ENCODE data around the gene CDH4.
"Not testable (repeated sequence)": the region's sequence is repeated elsewhere in the genome, so short reads cannot be mapped to it uniquely, and the experiment has no call there.

The CDH4 gene

DNA sequence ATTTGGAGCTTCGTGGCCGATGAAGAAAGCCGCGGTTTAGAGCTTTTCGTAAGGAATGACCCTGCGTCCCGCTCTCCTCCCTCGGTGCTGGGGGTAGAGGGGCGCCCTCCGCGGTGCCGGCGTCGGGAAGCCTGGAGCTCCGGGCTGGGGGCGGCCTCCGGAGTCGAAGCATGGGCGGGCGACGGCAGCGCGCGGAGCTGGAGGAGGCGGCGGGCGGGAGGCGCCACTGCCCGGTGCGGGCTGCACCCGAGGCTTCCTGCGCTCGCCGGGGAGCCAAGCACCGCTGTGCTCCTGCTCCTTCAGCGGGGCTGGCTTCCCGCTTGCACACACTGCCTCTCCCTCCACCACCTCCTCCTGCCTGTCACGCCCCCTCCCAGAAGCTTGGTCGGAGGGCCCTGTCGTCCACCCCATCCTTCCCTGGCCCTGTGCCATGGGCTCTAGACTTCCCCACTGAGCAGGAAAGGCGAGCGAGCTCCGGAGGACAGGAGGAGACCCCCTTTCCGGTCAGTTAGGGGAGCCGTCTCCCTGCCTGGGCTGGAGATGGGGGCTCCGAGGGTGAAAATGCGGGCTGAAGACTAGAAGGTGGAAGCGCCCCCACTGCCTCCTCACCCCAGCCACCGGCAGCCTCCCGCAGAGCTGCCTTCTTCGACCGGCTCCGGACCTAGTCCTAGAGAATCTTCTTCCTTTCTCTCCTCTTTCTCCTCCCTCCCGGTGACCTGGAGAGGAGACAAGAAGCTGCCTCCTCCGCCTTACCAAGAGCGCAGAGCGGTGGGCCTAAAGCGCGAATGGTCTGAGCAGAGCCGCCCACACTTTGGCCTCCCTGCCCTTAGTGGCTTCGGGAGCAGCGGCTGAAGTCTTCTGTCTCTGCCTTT lies 1.8 kb downstream of the CDH4 start:
- DNase-seq = no peak

DNA sequence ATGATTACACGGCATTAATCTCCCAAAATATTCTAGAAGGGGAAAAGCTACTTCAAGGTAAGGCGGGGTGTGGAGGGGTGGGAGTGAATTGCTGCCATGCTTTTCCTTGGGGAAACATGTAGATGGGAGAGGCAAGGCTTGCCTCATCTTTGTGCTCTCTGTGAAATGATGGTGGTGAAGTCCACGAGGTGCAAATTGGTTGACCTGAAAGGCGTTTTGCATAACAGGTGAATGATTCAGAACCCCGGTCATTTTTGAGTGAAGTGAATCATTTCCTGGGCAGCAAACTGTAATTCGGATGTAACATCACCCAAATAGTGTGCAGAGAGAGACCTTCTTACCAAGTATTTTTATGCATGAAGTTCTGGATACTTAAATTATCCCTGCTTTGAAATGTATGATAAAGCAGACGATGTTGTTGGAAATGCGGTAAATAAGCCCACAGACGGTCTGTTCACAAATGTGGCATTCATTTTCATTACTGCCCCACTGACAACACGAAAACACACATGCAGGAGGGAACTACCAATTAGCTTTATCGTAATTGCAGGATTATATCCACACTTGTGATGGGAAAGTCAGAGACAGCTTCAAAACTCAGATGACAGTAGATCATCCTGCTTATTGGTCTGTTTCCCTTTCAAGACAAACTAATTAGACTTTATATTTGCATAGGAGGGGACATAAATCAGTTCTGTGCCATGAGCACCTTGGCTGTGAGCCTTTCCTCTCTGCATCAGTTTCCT lies 3.0 kb downstream of the CDH4 start:
- DNase-seq = no peak

DNA sequence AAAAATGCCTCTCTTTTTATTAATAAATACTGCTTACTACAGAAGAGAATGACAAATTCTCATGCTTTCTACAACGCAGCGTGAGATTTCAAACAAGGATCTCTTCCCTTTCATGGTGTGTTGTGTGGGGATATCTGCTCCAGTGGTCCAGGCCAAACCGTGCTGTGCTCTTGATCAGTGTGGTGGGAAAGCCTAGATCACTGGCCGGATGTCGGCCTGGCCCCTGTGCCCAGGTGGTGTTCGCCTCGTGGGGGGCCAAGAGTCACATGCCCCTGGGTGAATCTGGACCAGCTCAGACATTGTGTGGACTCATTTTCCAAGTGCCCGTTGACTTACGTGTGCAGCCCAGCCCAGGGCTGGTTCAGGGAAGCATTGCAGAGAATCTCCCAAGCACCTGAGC lies 4.3 kb downstream of the CDH4 start:
- DNase-seq = no peak

DNA sequence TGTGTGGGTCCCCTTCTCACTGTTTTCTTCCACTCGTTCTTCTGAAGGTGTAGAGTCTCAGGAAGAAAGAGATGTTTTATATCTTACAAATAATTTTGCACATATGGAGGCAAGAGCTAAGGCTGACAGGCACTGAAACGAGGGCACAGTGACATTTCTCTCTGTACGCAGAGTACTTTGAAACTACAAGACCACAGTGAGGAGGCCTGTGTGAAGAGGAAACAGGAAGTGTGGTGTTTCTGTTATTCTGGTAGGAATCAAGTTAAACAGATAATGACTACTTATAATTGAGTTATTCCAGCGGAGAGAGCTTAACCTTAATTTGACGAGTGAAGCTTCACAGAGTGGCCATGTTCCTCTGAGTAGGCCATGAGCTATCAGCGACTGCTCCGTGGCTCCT lies 4.8 kb downstream of the CDH4 start:
- DNase-seq = no peak

DNA sequence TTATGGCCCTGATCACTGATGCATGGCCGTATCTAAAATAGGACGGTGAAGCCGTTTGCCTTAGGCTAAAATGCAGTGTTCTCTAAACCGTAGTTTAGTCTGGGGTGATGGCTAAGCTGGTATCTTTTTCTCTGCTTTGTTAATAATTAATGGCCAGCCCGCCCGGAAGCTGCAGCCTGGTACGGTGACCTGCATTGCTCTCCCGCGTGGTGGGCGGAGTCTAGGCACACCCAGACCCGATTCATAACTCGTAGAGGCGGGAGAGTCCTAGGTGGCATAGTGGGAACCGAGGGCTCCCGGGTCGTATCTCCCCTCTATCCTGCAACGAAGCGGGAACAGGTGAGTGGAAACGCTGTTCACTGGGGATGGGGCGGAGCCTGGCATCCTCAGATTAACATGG lies 5.5 kb downstream of the CDH4 start:
- DNase-seq = no peak

DNA sequence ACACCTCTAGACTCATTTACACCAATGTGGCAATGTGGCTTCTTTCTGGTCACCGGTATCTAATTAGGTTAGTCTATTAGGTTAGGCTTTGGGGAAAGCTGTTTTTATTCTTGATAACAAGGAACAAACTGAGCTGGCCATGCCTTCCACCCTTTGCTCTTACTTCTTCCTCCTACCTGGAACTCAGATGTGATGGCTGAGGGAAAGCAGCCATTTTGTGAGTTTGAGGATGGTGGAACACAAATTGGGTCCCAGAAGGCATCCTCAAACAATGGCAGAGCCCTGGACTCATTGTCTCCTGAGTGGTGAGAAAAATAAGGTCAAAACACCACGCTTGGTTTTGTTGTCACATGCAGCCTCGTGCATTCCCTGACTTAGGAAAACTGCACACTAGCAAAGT lies 7.7 kb downstream of the CDH4 start:
- no peak for DNase-seq

DNA sequence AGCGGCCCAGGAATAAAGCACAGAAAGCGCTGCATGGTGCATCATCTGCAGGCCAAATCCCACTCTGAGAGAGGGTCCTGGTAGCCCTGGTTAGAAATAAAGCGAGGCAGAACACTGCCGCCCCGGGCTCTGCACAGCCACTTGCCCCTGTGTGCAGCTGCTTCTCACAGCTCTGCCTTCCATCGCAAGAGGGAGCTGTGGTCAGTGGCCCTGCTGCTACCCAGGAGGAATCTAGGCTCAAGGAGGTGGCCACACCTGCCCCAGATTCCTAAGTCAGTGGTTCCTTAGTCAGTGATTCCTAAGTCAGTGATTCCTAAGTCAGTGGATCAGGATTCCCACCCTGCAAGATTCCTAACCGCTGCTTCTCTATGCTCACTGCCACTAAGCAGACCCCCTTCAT lies 8.8 kb downstream of the CDH4 start:
- DNase-seq = no peak

DNA sequence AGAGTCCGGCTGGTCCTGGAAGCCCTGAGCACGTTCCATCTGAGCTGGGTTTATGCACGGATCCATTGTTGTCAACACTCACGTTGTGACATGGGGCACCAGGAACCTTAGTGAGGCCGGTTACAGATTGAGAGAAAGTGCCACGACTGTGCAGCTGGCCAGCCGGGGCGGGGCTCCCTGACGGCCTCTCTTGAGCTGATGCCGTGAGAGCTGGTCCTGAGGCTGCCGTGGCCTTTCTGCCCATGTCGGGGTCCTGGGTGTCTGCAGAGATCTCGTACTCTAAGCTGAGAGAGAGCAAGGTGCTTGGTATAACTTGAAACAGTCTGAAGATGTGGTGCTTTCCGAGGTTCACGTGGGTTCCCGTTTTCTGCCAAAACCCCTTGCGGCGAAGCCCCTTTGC lies 10.0 kb downstream of the CDH4 start:
- DNase-seq = no peak

DNA sequence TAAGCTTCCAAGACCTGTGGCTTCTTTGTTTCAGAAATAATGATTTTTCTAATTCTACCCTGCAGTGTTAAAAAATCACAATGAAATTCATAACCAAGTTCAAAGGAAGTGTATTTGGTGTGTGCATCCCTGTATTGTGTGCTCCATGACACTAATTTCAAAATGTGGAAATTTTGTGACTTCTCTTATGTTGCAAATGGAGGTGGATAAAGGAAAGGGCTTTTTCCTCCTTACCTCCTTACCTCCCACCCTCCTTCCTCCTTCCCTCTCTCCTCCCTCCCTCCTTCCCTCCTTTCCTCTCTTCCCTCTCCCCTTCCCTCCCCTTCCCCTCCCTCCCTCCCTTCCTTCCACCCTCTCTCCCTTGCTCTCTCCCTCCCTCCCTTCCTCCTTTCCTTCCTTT lies 10.5 kb downstream of the CDH4 start:
- no peak for DNase-seq

DNA sequence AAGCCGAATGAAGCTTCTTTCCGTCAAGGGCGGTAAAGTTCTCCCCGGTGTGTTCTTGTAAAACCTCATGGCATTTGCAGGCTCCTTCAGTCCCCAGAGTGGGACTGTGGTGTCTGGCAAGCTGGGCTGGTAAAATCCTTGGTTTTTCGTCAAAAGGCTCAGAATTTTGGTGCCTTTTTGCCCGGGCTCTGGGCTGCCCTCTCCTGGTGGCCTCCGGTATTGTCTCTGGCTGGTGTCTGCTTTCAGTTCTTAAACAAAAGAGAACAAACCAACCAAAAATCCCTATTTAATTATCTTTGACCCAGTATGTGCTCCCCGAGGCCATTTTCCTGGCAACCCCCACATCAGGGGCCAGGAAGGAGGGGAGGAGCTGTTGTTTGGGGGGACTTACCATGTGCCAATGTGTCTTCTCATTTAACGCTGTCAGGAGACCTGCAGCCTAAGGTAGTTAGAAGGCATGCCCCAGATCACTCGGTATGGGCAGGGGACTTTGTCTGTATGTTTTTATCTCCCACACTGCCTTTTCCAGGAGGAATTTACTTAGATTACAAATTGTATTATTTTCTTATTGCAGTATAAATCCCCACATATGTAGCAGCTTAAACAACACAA lies 11.1 kb downstream of the CDH4 start:
- DNase-seq = peak; percentile 26

DNA sequence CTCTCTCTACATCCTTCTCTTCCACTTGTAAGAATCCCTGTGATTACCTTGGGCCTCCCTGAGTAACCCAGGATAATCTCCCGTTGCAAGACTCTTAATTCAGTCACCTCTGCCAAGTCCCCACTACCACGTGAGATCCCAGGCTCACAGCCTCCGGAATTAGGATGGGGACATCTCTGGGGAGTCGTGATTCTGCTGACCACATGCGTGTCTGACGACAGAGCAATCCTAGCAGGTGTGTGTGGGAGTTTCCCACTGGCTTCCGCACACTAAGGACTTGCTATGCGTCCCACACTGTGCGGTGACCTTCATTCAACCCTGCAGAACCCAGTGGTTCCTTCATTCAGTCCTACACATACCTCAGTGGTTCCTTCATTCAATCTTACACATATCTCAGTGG lies 11.9 kb downstream of the CDH4 start:
- no peak for DNase-seq

DNA sequence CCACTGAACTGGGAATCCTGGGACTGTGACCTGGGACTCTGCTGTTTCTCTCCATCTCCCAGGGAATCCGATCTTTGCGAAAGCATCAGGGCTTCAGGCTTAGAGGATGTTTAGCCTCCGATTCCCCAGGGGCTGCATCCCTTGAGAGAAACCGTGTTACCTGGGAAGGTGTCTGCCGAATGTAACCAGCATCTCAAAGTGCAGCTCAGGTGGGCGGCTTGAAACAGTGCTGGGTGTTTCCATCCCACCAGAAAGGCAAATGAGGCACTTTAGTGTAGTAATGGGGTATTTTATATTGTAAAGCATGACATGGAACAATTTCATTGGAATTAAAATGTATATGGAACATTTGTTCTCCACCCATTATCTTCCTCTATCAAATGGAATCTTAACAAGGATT lies 15.2 kb downstream of the CDH4 start:
- DNase-seq = no peak

DNA sequence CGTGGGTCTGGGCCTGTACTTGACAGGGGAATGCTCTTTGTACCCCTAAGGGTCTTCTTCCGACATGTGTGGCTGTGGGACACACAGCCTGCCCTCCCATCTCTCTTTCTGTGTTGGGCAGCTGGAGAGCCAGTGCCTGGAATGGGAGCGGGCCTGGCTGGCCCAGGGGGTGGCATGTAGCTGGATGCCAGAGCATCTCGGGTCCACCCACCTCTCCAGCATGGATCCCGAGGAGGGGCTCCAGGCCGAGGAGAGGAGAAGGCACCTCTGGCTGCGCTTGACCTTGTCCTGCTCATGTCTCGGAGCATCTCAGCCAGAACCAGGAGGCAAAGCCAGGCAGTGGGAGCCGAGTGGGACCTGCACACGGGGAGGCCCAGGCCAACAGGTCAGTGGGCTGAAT lies 16.0 kb downstream of the CDH4 start:
- DNase-seq = no peak

DNA sequence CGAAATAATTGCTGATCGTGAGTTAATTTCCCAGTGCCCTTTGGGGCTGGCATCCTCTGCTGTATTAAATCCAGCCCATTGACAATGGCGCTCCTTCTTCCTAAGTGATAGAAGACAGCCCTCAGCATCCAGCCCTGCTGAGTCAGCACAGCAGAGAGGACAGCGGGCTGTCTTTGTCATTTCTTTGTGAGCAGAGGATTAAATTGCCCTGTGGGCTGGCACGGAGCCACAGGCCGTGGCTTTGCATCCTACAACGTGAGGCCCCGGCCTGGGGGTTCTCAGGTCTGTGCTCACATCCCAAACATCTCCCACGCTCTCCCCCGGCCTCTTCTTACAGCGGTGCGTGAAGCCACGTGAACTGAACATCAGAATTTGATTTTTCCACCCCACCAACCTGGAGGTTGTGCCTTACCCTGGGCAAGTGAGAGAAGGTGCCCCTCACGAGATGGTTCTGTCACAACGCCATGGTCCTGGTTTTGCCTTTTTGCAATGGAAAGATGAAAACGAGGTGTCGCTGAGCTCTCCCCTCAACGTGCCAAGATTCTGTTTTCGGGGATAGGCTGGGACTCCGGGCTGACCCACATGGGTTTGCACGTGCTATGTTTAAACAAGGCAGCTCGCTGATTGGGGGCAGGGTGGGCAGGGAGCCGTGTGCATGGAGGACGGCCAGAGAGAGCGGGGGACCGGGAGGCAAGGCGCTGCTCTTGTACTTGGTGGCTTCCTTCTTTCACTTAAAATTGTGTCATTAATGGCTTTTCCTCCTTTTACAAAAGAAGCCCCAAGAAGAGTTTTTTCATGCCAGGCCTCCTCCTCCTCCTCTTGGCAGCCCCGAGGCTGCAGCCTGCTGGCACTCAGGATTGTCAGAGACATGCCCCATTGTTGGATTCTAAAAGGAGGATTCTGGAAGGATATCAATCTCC lies 19.5 kb downstream of the CDH4 start:
- no peak for DNase-seq

DNA sequence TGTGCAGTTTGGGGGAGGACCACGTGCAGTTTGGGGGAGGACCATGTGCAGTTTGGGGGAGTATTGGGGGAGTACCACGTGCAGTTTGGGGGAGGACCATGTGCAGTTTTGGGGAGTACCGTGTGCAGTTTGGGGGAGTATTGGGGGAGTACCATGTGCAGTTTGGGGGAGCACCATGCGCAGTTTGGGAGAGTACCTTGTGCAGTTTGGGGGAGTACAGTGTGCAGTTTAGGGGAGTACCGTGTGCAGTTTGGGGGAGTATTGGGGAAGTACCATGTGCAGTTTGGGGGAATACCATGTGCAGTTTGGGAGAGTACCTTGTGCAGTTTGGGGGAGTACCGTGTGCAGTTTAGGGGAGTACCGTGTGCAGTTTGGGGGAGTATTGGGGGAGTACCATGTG lies 21.0 kb downstream of the CDH4 start:
- not testable (repeated sequence) for DNase-seq

DNA sequence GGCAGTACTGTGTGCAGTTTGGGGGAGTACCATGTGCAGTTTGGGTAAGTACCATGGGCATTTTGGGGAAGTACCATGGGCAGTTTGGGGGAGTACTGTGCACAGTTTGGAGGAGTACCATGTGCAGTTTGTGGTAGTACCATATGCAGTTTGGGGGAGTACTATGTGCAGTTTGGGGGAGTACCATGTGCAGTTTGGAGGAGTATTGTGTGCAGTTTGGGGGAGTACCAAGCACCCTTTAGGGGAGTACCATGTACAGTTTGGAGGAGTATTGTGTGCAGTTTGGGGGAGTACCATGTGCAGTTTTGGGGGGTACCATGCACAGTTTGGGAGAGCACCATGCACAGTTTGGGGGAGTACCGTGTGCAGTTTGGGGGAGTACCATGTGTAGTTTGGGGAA lies 21.6 kb downstream of the CDH4 start:
- DNase-seq = not testable (repeated sequence)

DNA sequence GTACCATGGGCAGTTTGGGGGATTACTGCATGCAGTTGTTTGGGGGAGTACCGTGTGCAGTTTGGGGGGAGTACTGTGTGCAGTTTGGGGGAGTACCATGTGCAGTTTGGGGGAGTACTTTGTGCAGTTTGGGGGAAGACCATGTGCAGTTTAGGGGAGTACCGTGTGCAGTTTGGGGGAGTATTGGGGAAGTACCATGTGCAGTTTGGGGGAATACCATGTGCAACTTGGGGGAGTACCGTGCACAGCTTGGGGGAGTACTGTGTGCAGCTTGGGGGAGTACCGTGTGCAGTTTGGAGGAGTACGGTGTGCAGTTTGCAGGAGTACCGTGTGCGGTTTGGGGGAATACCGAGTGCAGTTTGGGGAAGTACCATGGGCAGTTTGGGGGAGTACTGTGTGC lies 22.3 kb downstream of the CDH4 start:
- DNase-seq = no peak

DNA sequence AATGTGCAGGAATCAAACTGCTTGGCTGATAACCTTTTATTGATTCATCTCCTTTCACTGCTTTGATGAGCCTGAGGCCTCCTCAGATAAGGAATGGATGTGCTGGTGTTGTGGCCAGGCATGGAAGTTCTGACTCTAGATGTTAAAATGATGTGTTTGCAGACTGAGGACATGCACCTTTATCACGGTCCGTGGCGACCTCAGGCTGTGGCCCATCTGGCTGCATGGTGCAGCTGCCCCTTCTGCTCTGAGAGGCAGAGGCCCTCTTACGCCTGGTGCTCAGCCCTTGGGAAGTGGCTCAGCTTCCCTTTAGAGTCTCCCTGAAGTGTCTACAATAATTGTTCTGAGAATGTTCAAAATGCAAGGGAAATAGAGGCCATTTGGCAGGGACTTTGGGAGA lies 26.2 kb downstream of the CDH4 start:
- DNase-seq = no peak

DNA sequence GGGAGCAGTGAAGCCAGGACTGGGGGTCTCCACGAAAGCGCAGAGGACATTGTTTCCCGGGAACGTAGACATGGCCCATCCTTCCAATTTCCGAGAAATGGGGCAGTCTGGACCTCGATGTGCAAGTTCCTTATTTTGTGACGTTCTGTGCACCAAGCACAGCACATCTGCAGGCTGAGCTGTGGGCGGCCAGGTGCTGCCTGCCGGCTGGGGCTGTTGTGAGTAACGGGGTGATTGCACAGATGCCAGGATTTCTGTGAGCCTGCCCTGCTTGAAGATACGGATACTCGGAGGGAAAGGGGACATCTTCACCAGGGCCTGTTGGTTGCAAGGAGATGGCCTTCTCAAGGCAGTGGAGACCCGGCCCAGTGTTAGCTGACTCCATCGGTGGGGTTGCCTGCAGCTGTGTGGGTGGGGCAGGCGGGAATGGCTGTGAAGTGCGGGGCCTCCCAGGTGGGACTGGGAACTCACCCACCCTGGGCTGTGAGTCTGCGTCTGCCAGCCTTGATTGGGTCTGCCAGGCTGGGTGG lies 27.6 kb downstream of the CDH4 start:
- DNase-seq = no peak

DNA sequence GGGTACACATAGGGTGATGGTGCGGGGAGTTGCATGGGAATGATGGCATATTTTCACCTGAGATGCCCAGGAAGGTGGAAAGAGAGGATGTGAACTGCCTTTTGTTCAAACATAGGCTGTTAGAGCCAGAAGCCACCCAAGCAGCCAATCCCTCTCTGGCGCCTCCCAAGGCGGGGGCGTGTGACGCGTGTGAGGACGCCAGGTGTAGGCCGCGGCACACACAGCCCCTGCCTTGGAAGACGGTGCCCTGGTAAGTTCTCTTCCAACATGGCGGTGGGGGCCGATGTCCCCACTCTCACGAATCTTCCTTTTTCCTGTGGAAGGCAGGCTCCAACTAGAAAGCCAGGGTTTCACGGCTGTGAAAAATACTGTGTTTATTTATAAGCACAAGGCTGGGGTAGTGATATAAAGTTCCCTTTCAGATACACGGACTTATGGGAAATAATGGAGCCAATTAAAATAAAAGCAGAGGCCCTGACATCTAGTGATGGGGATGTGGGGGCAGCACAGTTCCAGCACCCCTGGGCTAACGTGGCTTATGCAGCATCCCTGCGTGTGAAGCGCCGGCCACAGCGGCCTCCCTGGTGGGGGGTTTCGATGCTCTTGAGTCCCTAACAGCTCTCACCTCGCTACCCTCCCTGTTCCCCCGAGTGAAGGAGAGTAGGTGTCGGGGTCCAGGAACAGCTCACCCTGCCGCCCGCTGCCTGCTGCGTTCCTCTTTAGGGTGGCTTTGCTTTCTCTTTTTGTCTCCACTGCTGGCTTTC lies 28.3 kb downstream of the CDH4 start:
- no peak for DNase-seq

DNA sequence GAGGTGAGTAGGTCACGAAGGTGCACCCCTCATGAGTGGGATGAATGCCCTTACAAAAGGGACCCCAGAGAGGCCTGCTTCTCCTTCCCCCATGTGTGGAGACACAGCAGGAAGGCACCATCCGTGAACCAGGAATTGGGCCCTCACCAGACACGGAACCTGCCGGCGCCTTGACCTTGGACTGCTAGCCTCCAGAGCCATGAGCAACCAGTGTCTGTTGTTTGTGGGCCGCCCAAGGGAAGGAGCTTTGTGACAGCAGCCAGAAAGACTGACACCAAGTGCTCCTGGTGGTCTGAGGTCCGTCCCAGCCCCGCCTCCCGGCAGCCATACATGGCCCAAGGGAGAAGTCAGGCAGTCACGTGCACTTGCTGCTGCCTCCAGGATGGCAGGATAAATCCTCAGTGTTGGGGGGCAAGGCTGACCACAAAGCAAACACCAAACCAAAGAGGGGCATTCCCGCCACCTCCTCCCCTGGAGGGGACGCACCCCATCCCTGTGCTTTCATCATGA lies 29.3 kb downstream of the CDH4 start:
- no peak for DNase-seq

DNA sequence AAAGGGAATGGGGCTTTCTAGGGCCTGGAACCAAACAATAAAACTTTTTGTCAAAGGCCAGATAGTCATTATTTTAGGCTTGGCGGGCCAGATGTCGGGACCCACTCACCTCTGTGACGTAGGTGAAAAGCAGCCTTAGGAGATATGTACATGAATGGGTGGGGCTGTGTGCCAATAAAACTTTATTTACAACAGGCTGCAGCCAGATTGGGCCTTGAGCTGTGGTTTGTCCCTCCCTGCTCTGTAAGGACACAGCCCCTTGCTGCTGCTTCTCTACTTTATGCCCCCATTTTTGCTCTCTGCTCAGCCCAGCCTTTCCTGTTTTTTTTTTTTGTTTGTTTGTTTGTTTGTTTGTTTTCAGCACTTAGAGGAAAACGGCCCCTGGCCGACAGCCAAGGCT lies 32.7 kb downstream of the CDH4 start:
- no peak for DNase-seq
